ENCODE results near the gene FAM163B. TPM values are rescaled to one million over a fixed set of nuclear protein-coding genes. Genes with fewer than 3 reads are reported as not detected.

FAM163B gene
- total RNA-seq, 2 experiments from 2014 or later = not detected

- no peak for ATAC-seq (ENCODE audit: low read depth)
- H3K4me1 Mint-ChIP-seq = peaks cover 9% of the 10 kb centered on the region
- no peaks in the 10 kb centered on the region for H3K27me3 Mint-ChIP-seq
- no peak overlapping the region for H3K4me3 Mint-ChIP-seq
- no peaks in the 10 kb centered on the region for H3K36me3 Mint-ChIP-seq
- H3K27ac Mint-ChIP-seq = no peak overlapping the region
- DNase-seq = no peak
- POLR2A ChIA-PET = interaction anchor here (1.3 kb wide), 1 partner anchor 40 kb away, joined by 3 read pairs; no protein-coding TSS in a partner anchor
- H3K9me3 Mint-ChIP-seq = no peaks in the 10 kb centered on the region
Measured at GRCh38 chr9:133643978-133644760, 35.0 kb upstream of the FAM163B start.

- POLR2A ChIA-PET = no interaction called here
- H3K27me3 Mint-ChIP-seq = no peaks in the 10 kb centered on the region
- H3K4me3 Mint-ChIP-seq = no peak overlapping the region
- no peaks in the 10 kb centered on the region for H3K9me3 Mint-ChIP-seq
- DNase-seq (no peak), ATAC-seq (ENCODE audit: low read depth) (no peak)
- peaks cover 9% of the 10 kb centered on the region for H3K4me1 Mint-ChIP-seq
- H3K27ac Mint-ChIP-seq = no peak overlapping the region
- no peaks in the 10 kb centered on the region for H3K36me3 Mint-ChIP-seq
Measured at GRCh38 chr9:133643362-133643755, 34.2 kb upstream of the FAM163B start.

GRCh38 chr9:133642708-133643361 is 33.6 kb upstream of the FAM163B start:
- POLR2A ChIA-PET = no interaction called here
- no peak for ATAC-seq (ENCODE audit: low read depth)
- no peak overlapping the region for H3K27ac Mint-ChIP-seq
- no peak for DNase-seq
- no peak overlapping the region for H3K4me3 Mint-ChIP-seq
- no peaks in the 10 kb centered on the region for H3K36me3 Mint-ChIP-seq
- no peaks in the 10 kb centered on the region for H3K27me3 Mint-ChIP-seq
- no peaks in the 10 kb centered on the region for H3K9me3 Mint-ChIP-seq
- H3K4me1 Mint-ChIP-seq = peaks cover 9% of the 10 kb centered on the region

DNA sequence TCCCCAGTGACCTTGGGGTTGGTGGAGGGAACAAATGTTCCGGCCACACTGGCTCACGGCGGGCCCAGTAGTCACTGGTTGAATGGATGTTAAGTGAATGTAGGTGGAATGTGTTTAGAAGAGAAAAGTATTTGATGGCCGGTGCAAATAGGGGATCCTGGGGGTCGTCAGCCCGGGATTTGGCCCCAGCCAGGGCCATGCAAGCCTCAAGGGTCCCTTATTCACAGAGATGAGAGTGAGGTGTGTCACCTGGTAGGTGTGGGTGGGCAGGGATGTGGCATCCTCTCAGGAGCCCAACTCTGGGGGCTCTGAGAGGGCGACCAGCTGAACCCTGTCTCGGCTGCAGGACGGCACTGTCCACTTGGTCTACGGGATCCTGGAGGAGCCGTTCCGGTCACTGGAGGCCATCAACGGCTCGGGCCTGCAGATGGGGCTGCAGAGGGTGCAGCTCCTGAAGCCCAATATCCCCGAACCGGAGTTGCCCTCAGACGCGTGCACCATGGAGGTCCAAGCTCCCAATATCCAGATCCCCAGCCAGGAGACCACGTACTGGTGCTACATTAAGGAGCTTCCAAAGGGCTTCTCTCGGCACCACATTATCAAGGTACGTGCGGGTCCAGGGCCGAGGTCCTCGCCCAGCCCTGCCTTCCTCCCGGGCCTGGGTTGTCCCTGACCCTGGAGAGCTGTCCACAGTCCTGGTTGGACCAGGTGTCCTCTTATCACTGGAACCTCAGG is 32.8 kb upstream of the FAM163B start:
- Mint-ChIP-seq H3K27ac (no peak overlapping the region), H3K27me3 (peaks cover 2% of the 10 kb centered on the region), H3K4me3 (no peak overlapping the region), H3K9me3 (no peaks in the 10 kb centered on the region), H3K4me1 (peaks cover 7% of the 10 kb centered on the region), H3K36me3 (no peaks in the 10 kb centered on the region)
- ATAC-seq (ENCODE audit: low read depth) (no peak), DNase-seq (no peak)
- POLR2A ChIA-PET = no interaction called here

- no peaks in the 10 kb centered on the region for H3K36me3 Mint-ChIP-seq
Measured at GRCh38 chr9:133641396-133641655, 32.1 kb upstream of the FAM163B start.

GRCh38 chr9:133640580-133641395 is 31.6 kb upstream of the FAM163B start:
- H3K4me3 Mint-ChIP-seq = no peak overlapping the region
- H3K4me1 Mint-ChIP-seq = peaks cover 5% of the 10 kb centered on the region
- H3K36me3 Mint-ChIP-seq = no peaks in the 10 kb centered on the region
- H3K27ac Mint-ChIP-seq = no peak overlapping the region
- ATAC-seq (ENCODE audit: low read depth) = no peak
- POLR2A ChIA-PET = no interaction called here
- no peak for DNase-seq
- H3K9me3 Mint-ChIP-seq = no peaks in the 10 kb centered on the region
- peaks cover 2% of the 10 kb centered on the region for H3K27me3 Mint-ChIP-seq

More at GRCh38 chr9:133641396-133641655, 32.1 kb upstream of the FAM163B start:
- DNase-seq = no peak
- H3K27ac Mint-ChIP-seq = no peak overlapping the region
- no peak overlapping the region for H3K4me3 Mint-ChIP-seq
- no peak for ATAC-seq (ENCODE audit: low read depth)
- POLR2A ChIA-PET = no interaction called here
- peaks cover 7% of the 10 kb centered on the region for H3K4me1 Mint-ChIP-seq
- peaks cover 2% of the 10 kb centered on the region for H3K27me3 Mint-ChIP-seq
- H3K9me3 Mint-ChIP-seq = no peaks in the 10 kb centered on the region

- no peaks in the 10 kb centered on the region for H3K36me3 Mint-ChIP-seq
- H3K27ac Mint-ChIP-seq = no peak overlapping the region
- DNase-seq = no peak
- POLR2A ChIA-PET = no interaction called here
- no peaks in the 10 kb centered on the region for H3K9me3 Mint-ChIP-seq
- no peaks in the 10 kb centered on the region for H3K4me1 Mint-ChIP-seq
- ATAC-seq (ENCODE audit: low read depth) = no peak
- H3K27me3 Mint-ChIP-seq = peaks cover 3% of the 10 kb centered on the region
- no peak overlapping the region for H3K4me3 Mint-ChIP-seq
Measured at GRCh38 chr9:133640160-133640559, 31.0 kb upstream of the FAM163B start.

- POLR2A ChIA-PET = no interaction called here
- no peak overlapping the region for H3K27ac Mint-ChIP-seq
- DNase-seq = no peak
- H3K36me3 Mint-ChIP-seq = no peaks in the 10 kb centered on the region
- H3K4me3 Mint-ChIP-seq = no peak overlapping the region
- H3K9me3 Mint-ChIP-seq = no peaks in the 10 kb centered on the region
- no peak for ATAC-seq (ENCODE audit: low read depth)
- peaks cover 6% of the 10 kb centered on the region for H3K27me3 Mint-ChIP-seq
- no peaks in the 10 kb centered on the region for H3K4me1 Mint-ChIP-seq
Measured at GRCh38 chr9:133639613-133640012, 30.4 kb upstream of the FAM163B start.

GRCh38 chr9:133638711-133639110 is 29.5 kb upstream of the FAM163B start:
- H3K27me3 Mint-ChIP-seq = peaks cover 6% of the 10 kb centered on the region
- H3K9me3 Mint-ChIP-seq = no peaks in the 10 kb centered on the region
- no peak for DNase-seq
- H3K4me1 Mint-ChIP-seq = no peaks in the 10 kb centered on the region
- H3K27ac Mint-ChIP-seq = no peak overlapping the region
- H3K36me3 Mint-ChIP-seq = no peaks in the 10 kb centered on the region
- H3K4me3 Mint-ChIP-seq = no peak overlapping the region
- ATAC-seq (ENCODE audit: low read depth) = no peak
- POLR2A ChIA-PET = no interaction called here

DNA sequence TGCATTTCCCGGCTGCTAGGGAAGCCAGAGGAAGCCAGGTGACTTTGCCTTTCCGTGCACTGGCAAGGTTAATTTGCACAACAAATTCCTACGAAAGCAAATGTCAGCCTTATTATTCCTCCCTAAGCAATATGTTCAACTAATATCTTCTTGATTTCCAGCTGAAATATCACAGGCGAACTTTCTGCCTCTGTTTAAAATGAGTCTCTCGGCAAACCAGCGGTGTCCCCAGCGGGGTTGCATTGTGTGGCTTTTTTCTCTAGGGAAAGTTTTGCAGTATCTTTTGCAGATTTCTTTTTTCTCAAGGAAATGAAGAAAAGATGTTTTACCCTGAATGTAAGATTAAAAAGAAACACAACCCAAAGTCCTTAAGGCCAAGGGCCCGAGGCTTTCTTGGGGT is 28.9 kb upstream of the FAM163B start:
- ATAC-seq (ENCODE audit: low read depth) = no peak
- DNase-seq = no peak
- Mint-ChIP-seq H3K36me3 (no peaks in the 10 kb centered on the region), H3K4me3 (no peak overlapping the region), H3K9me3 (no peaks in the 10 kb centered on the region), H3K27me3 (peaks cover 6% of the 10 kb centered on the region), H3K27ac (no peak overlapping the region), H3K4me1 (no peaks in the 10 kb centered on the region)
- POLR2A ChIA-PET = no interaction called here

- Mint-ChIP-seq H3K4me3 (no peak overlapping the region), H3K9me3 (no peaks in the 10 kb centered on the region), H3K36me3 (no peaks in the 10 kb centered on the region), H3K4me1 (no peaks in the 10 kb centered on the region), H3K27me3 (peaks cover 6% of the 10 kb centered on the region), H3K27ac (no peak overlapping the region)
- DNase-seq (no peak), ATAC-seq (ENCODE audit: low read depth) (no peak)
- POLR2A ChIA-PET = no interaction called here
Measured at GRCh38 chr9:133637451-133638055, 28.4 kb upstream of the FAM163B start.

GRCh38 chr9:133636902-133637301 is 27.7 kb upstream of the FAM163B start:
- DNase-seq (no peak), ATAC-seq (ENCODE audit: low read depth) (no peak)
- no peak overlapping the region for H3K4me3 Mint-ChIP-seq
- H3K36me3 Mint-ChIP-seq = no peaks in the 10 kb centered on the region
- no peaks in the 10 kb centered on the region for H3K4me1 Mint-ChIP-seq
- peaks cover 8% of the 10 kb centered on the region for H3K27me3 Mint-ChIP-seq
- no peak overlapping the region for H3K27ac Mint-ChIP-seq
- POLR2A ChIA-PET = no interaction called here
- H3K9me3 Mint-ChIP-seq = no peaks in the 10 kb centered on the region

All from activated naive CD8-positive, alpha-beta T cell treated with anti-CD3 and anti-CD28 coated beads, Interleukin-2, amount 10 ng/mL, durations not matched to agents 7 days and 5 days (primary cell).